ENCODE results near the gene ESR2.
A peak's percentile ranks its signal among the peaks of the same experiment; 100 is the strongest.

Gene ESR2

GRCh38 chr14:64303471-64303917 lies 9.3 kb upstream of the ESR2 start:
- Histone ChIP-seq H3K27ac (ENCODE audit: low read depth, low read length) (no peak overlapping the region), H3K4me1 (ENCODE audit: control insufficient read depth in 1 of 2, insufficient read depth in 2 of 2, low read length in 2 of 2) (no peaks in the 10 kb centered on the region), H3K9me3 (ENCODE audit: control insufficient read depth in 1 of 2, low read length in 2 of 2) (no peaks in the 10 kb centered on the region), H3K36me3 (ENCODE audit: control insufficient read depth in 1 of 2, insufficient read depth in 2 of 2, low read length in 2 of 2) (no peaks in the 10 kb centered on the region), H3K9ac (ENCODE audit: low read depth in 1 of 2, low read length in 2 of 2) (no peak overlapping the region), H3K27me3 (ENCODE audit: control insufficient read depth in 1 of 2, insufficient read depth in 2 of 2, low read length in 2 of 2) (no peaks in the 10 kb centered on the region), H3K4me3 (ENCODE audit: low read depth in 1 of 2, low read length in 2 of 2) (no peak overlapping the region)

GRCh38 chr14:64298773-64299172 lies 4.6 kb upstream of the ESR2 start:
- Histone ChIP-seq H3K9ac (ENCODE audit: low read depth in 1 of 2, low read length in 2 of 2) (no peak overlapping the region), H3K27me3 (ENCODE audit: control insufficient read depth in 1 of 2, insufficient read depth in 2 of 2, low read length in 2 of 2) (peaks cover 0 to 8% of the 10 kb centered on the region in 2 donors), H3K27ac (ENCODE audit: low read depth, low read length) (no peak overlapping the region), H3K9me3 (ENCODE audit: control insufficient read depth in 1 of 2, low read length in 2 of 2) (no peaks in the 10 kb centered on the region), H3K4me3 (ENCODE audit: low read depth in 1 of 2, low read length in 2 of 2) (no peak overlapping the region), H3K4me1 (ENCODE audit: control insufficient read depth in 1 of 2, insufficient read depth in 2 of 2, low read length in 2 of 2) (peaks cover 0 to 10% of the 10 kb centered on the region in 2 donors), H3K36me3 (ENCODE audit: control insufficient read depth in 1 of 2, insufficient read depth in 2 of 2, low read length in 2 of 2) (no peaks in the 10 kb centered on the region)

- H3K27ac ChIP-seq (ENCODE audit: low read depth, low read length), result no peak overlapping the region
Measured at GRCh38 chr14:64296561-64296960, 2.4 kb upstream of the ESR2 start.

GRCh38 chr14:64294672-64295413 lies 672 bp upstream of the ESR2 start:
- Histone ChIP-seq H3K4me1 (ENCODE audit: control insufficient read depth in 1 of 2, insufficient read depth in 2 of 2, low read length in 2 of 2) (peaks cover 0 to 11% of the 10 kb centered on the region in 2 donors), H3K9me3 (ENCODE audit: control insufficient read depth in 1 of 2, low read length in 2 of 2) (no peaks in the 10 kb centered on the region), H3K4me3 (ENCODE audit: low read depth in 1 of 2, low read length in 2 of 2) (peak overlapping the region; percentile 60 to 67), H3K36me3 (ENCODE audit: control insufficient read depth in 1 of 2, insufficient read depth in 2 of 2, low read length in 2 of 2) (no peaks in the 10 kb centered on the region), H3K27me3 (ENCODE audit: control insufficient read depth in 1 of 2, insufficient read depth in 2 of 2, low read length in 2 of 2) (peaks cover 0 to 18% of the 10 kb centered on the region in 2 donors), H3K9ac (ENCODE audit: low read depth in 1 of 2, low read length in 2 of 2) (peak overlapping the region; percentile 20 to 26), H3K27ac (ENCODE audit: low read depth, low read length) (no peak overlapping the region)

More at GRCh38 chr14:64296561-64296960, 2.4 kb upstream of the ESR2 start:
- Histone ChIP-seq H3K4me3 (ENCODE audit: low read depth in 1 of 2, low read length in 2 of 2) (no peak overlapping the region), H3K27me3 (ENCODE audit: control insufficient read depth in 1 of 2, insufficient read depth in 2 of 2, low read length in 2 of 2) (peaks cover 0 to 18% of the 10 kb centered on the region in 2 donors), H3K36me3 (ENCODE audit: control insufficient read depth in 1 of 2, insufficient read depth in 2 of 2, low read length in 2 of 2) (no peaks in the 10 kb centered on the region), H3K9ac (ENCODE audit: low read depth in 1 of 2, low read length in 2 of 2) (no peak overlapping the region), H3K9me3 (ENCODE audit: control insufficient read depth in 1 of 2, low read length in 2 of 2) (no peaks in the 10 kb centered on the region), H3K4me1 (ENCODE audit: control insufficient read depth in 1 of 2, insufficient read depth in 2 of 2, low read length in 2 of 2) (peaks cover 0 to 11% of the 10 kb centered on the region in 2 donors)

DNA sequence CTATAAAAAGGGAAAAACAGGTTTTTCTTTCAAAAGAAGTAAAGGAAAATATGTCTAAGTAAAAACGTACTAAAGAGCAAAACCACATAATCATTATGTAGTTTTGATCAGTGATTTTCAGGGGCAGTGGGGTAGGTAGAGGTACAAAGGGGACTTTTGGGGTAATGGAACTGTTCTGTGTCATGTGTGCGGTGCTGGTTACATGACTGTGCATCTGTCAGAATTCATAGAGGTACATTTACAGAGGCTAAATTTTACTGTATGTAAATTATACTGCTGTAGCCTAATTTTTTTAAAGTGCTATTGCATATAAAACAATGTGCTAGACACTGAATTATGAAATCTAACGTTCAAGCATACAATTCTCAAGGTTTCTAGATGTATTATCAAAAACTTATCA lies 2.0 kb downstream of the ESR2 start:
- H3K9ac ChIP-seq (ENCODE audit: low read depth in 1 of 2, low read length in 2 of 2), result no peak overlapping the region
- H3K36me3 ChIP-seq (ENCODE audit: control insufficient read depth in 1 of 2, insufficient read depth in 2 of 2, low read length in 2 of 2), result no peaks in the 10 kb centered on the region
- H3K27me3 ChIP-seq (ENCODE audit: control insufficient read depth in 1 of 2, insufficient read depth in 2 of 2, low read length in 2 of 2), result peaks cover 0 to 18% of the 10 kb centered on the region in 2 donors
- H3K27ac ChIP-seq (ENCODE audit: low read depth, low read length), result no peak overlapping the region
- no peaks in the 10 kb centered on the region for H3K9me3 ChIP-seq (ENCODE audit: control insufficient read depth in 1 of 2, low read length in 2 of 2)
- H3K4me1 ChIP-seq (ENCODE audit: control insufficient read depth in 1 of 2, insufficient read depth in 2 of 2, low read length in 2 of 2), result peaks cover 0 to 11% of the 10 kb centered on the region in 2 donors
- H3K4me3 ChIP-seq (ENCODE audit: low read depth in 1 of 2, low read length in 2 of 2), result no peak overlapping the region

- H3K9ac ChIP-seq (ENCODE audit: low read depth in 1 of 2, low read length in 2 of 2), result no peak overlapping the region
- no peak overlapping the region for H3K27ac ChIP-seq (ENCODE audit: low read depth, low read length)
- no peaks in the 10 kb centered on the region for H3K9me3 ChIP-seq (ENCODE audit: control insufficient read depth in 1 of 2, low read length in 2 of 2)
- H3K36me3 ChIP-seq (ENCODE audit: control insufficient read depth in 1 of 2, insufficient read depth in 2 of 2, low read length in 2 of 2), result no peaks in the 10 kb centered on the region
- H3K4me3 ChIP-seq (ENCODE audit: low read depth in 1 of 2, low read length in 2 of 2), result no peak overlapping the region
- H3K27me3 ChIP-seq (ENCODE audit: control insufficient read depth in 1 of 2, insufficient read depth in 2 of 2, low read length in 2 of 2), result peaks cover 0 to 18% of the 10 kb centered on the region in 2 donors
- peaks cover 0 to 9% of the 10 kb centered on the region in 2 donors for H3K4me1 ChIP-seq (ENCODE audit: control insufficient read depth in 1 of 2, insufficient read depth in 2 of 2, low read length in 2 of 2)
Measured at GRCh38 chr14:64289571-64289970, 4.6 kb downstream of the ESR2 start.

- H3K36me3 ChIP-seq (ENCODE audit: control insufficient read depth in 1 of 2, insufficient read depth in 2 of 2, low read length in 2 of 2), result no peaks in the 10 kb centered on the region
- H3K27me3 ChIP-seq (ENCODE audit: control insufficient read depth in 1 of 2, insufficient read depth in 2 of 2, low read length in 2 of 2), result no peaks in the 10 kb centered on the region
- no peak overlapping the region for H3K9ac ChIP-seq (ENCODE audit: low read depth in 1 of 2, low read length in 2 of 2)
- no peaks in the 10 kb centered on the region for H3K9me3 ChIP-seq (ENCODE audit: control insufficient read depth in 1 of 2, low read length in 2 of 2)
- peaks cover 0 to 4% of the 10 kb centered on the region in 2 donors for H3K4me1 ChIP-seq (ENCODE audit: control insufficient read depth in 1 of 2, insufficient read depth in 2 of 2, low read length in 2 of 2)
- H3K27ac ChIP-seq (ENCODE audit: low read depth, low read length), result no peak overlapping the region
- H3K4me3 ChIP-seq (ENCODE audit: low read depth in 1 of 2, low read length in 2 of 2), result no peak overlapping the region
Measured at GRCh38 chr14:64281805-64282204, 12.4 kb downstream of the ESR2 start.

GRCh38 chr14:64279704-64280668 lies 14.2 kb downstream of the ESR2 start:
- Histone ChIP-seq H3K27me3 (ENCODE audit: control insufficient read depth in 1 of 2, insufficient read depth in 2 of 2, low read length in 2 of 2) (no peaks in the 10 kb centered on the region), H3K9ac (ENCODE audit: low read depth in 1 of 2, low read length in 2 of 2) (no peak overlapping the region), H3K36me3 (ENCODE audit: control insufficient read depth in 1 of 2, insufficient read depth in 2 of 2, low read length in 2 of 2) (no peaks in the 10 kb centered on the region), H3K4me1 (ENCODE audit: control insufficient read depth in 1 of 2, insufficient read depth in 2 of 2, low read length in 2 of 2) (peaks cover 0 to 4% of the 10 kb centered on the region in 2 donors), H3K4me3 (ENCODE audit: low read depth in 1 of 2, low read length in 2 of 2) (no peak overlapping the region), H3K9me3 (ENCODE audit: control insufficient read depth in 1 of 2, low read length in 2 of 2) (no peaks in the 10 kb centered on the region), H3K27ac (ENCODE audit: low read depth, low read length) (no peak overlapping the region)

DNA sequence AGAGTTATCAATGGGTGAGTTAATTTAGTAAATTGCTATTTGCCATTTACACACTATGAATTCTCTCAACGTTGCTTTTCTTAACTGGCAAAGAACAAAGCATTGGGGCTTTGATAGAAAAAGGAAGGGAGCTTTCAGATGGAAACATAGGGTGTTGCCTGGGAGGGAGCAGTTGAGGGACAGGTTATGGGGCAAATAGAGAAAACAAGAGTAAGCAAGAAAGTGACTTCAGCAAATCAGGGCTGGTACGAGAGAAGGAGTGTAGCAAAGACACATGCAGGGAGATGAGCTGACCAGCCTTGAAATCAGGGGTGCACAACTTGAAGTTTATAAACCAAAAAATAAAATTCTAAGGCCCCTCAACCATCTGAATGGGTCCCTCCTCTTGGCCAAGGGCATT lies 15.7 kb downstream of the ESR2 start:
- Histone ChIP-seq H3K9ac (ENCODE audit: low read depth in 1 of 2, low read length in 2 of 2) (no peak overlapping the region), H3K27ac (ENCODE audit: low read depth, low read length) (no peak overlapping the region), H3K4me3 (ENCODE audit: low read depth in 1 of 2, low read length in 2 of 2) (no peak overlapping the region), H3K27me3 (ENCODE audit: control insufficient read depth in 1 of 2, insufficient read depth in 2 of 2, low read length in 2 of 2) (no peaks in the 10 kb centered on the region), H3K4me1 (ENCODE audit: control insufficient read depth in 1 of 2, insufficient read depth in 2 of 2, low read length in 2 of 2) (peaks cover 0 to 4% of the 10 kb centered on the region in 2 donors), H3K9me3 (ENCODE audit: control insufficient read depth in 1 of 2, low read length in 2 of 2) (no peaks in the 10 kb centered on the region), H3K36me3 (ENCODE audit: control insufficient read depth in 1 of 2, insufficient read depth in 2 of 2, low read length in 2 of 2) (no peaks in the 10 kb centered on the region)

DNA sequence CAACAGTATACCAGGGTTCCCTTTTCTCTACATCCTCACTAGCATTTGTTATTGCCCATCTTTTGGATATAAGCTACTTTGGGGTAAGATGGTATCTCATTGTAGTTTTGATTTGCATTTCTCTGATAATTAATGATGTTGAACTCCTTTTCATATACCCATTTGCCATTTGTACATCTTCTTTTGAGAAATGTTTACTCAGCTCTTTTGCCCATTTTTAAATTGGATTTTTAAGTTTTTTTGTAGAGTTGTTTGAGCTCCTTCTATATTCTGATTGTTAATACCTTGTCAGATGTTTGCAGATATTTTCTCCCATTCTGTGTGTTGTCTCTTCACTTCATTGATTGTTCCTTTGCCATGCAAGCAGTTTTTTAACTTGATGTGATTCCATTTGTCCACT lies 22.2 kb downstream of the ESR2 start:
- H3K27ac ChIP-seq (ENCODE audit: low read depth, low read length), result no peak overlapping the region
- no peak overlapping the region for H3K9ac ChIP-seq (ENCODE audit: low read depth in 1 of 2, low read length in 2 of 2)
- H3K9me3 ChIP-seq (ENCODE audit: control insufficient read depth in 1 of 2, low read length in 2 of 2), result no peaks in the 10 kb centered on the region
- H3K36me3 ChIP-seq (ENCODE audit: control insufficient read depth in 1 of 2, insufficient read depth in 2 of 2, low read length in 2 of 2), result no peaks in the 10 kb centered on the region
- no peaks in the 10 kb centered on the region for H3K4me1 ChIP-seq (ENCODE audit: control insufficient read depth in 1 of 2, insufficient read depth in 2 of 2, low read length in 2 of 2)
- H3K4me3 ChIP-seq (ENCODE audit: low read depth in 1 of 2, low read length in 2 of 2), result no peak overlapping the region
- no peaks in the 10 kb centered on the region for H3K27me3 ChIP-seq (ENCODE audit: control insufficient read depth in 1 of 2, insufficient read depth in 2 of 2, low read length in 2 of 2)
